Right renal cortex interstitium (tissue), 3 donors: ENCODE data around the gene VILL. TPM values are rescaled to one million over a fixed set of nuclear protein-coding genes. Genes with fewer than 3 reads are reported as not detected.

Source experiments
- DNase-seq, 3 donors: peaks; one replicate each; pipeline ENCODE4 v3.0.0-alpha.2; 2013; ENCODE audit warnings: low read depth in 3 of 3, low spot score in 2 of 3
- polyA plus RNA-seq, 3 donors: library from polyadenylated mRNA; unstranded; fragments of 120-200 nt; gene quantifications; one replicate each; pipeline ENCODE4 v1.2.1, GENCODE V29; 2013; ENCODE audit not compliant: insufficient read length in 3 of 3

The VILL gene
- polyA plus RNA-seq, 3 donors = 9.9 to 11.0 (median 10.0) TPM

DNA sequence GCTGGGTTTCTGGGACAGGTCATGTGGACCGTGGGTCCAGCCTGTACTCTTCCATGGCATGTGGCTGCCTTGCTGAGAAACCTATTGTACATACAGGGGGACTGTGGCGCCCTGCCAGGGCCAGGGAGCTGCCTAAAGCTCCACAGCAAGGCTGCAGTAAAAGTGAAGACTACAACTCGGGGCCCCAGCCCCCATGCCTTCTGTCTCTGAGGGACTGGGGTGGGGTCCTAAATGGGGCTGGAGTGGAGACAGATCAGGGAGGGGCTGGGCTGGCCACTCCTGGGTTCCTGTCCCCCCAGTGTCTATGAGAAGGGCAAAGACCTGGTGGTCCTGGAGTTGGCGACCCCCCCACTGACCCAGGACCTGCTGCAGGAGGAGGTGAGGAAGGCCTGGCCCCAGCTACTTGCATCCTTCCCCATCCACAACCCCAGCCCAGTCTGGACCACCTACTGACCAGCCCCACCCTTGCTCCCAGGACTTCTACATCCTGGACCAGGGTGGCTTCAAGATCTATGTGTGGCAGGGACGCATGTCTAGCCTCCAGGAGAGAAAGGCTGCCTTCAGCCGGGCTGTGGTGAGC lies 7.3 kb downstream of the VILL start:
- no peak for DNase-seq

DNA sequence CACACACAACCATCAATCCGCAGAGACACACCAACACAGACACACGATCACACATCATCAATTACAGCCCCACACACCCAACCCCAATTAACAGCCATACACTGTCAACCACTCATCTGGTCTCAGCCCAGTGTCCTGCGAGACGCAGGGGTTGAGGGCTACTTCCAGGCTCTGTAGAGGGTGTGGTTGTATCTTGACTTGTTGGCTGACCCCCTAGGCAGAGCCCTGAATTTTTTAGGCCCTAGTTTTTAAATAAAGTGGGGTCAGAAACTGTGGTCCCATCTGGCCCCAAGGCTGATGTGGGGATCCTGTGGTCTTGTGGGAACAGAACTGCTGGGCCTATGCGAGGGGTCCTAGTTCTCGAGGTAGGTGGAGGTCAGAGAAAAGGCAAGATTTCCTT lies 9.2 kb downstream of the VILL start:
- DNase-seq = no peak

DNA sequence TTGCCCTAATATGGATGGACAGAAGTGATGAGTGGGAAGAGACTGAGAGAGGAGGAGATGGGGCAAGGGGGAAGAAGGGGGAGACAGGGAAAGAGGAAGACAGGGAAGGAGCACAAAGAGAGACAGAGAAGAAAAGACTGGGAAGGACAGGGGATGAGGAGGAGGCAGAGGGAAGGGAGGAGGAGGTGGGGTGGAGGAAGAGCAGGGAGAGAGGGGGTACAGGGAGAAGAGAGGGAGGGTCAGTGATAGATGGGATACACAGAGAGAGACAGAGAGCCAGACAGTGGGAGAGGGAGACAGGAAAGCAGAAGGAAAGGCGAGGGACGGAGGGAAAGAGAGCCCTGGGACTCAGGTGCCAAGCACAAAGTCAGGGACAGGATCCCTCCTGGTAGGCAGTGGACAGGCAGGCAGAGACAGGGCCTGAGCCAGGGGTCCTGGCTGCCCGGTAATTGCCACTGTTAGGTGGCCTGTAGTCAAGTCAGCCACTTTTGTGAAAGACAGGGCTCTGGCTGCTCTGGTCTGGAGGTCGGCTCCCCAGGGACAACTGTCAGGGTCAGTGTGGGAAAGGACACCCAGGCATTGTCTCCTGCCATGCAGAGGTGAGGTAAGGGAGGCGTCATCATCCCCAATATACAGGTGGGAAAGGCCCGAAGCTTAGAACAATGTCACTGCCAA lies 9.8 kb downstream of the VILL start:
- no peak for DNase-seq

DNA sequence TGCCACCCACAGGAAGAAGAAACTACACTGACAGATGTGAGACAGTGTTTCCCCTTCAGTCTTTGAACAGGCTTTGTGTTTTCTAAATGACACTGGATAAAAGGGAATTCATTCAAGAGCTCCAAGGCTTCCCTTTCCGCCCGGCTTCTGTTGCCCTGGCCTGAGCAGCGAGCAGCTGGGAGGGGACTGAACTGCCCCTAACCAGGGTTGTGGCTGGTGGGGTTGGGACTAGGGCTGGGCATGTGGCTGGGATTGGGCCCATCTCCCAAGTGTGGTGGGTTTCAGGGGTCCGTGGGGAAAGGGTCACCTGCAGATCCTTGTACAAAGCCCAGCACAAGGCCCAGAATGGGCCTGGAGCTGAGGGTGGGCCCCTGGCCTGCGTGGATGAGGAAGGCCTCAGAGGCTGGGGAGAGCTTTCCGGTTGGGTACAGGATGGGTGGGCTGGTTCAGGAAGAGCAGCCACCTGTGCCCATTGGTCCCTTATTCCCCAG lies 10.4 kb downstream of the VILL start:
- DNase-seq = no peak

DNA sequence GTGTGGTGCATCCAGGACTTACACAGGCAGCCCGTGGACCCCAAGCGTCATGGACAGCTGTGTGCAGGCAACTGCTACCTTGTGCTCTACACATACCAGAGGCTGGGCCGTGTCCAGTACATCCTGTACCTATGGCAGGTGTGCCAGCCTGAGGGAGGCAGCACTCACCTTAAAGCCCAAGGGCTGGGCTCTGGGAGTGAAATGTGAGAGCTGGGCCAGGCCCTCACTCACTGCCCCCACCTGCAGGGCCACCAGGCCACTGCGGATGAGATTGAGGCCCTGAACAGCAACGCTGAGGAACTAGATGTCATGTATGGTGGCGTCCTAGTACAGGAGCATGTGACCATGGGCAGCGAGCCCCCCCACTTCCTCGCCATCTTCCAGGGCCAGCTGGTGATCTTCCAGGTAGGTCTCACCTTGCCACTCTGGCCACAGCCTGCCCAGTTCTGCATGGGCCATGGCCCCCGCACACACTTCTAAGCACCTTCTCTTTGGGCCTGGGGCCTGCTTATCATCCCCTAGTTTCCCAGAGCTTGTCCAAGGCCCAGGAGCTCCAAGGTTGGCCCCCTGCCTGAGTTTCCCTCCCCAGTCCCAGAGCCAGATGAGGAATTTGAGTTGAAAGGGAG lies 11.0 kb downstream of the VILL start:
- DNase-seq = no peak

DNA sequence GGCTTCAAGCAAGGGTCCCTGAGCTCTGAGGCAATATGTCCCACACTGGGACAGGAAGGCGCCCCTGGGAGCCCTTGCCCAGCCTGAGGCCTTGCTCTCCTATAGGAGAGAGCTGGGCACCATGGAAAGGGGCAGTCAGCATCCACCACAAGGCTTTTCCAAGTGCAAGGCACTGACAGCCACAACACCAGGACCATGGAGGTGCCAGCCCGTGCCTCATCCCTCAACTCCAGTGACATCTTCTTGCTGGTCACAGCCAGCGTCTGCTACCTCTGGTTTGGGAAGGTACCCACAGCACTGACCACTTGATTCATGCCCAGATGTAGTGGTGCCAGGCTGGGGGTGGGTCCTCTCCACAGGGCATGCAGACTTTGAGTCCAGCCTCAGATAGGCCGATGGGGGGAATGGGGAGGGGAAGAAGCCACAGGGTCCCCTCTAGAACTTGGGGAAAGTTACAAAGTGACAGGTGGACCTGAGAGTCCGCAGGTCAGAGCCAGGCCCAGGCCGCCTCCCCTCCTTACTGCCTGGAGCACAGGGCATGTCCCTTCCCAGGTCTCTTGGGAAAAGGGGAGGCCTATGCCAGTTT lies 11.8 kb downstream of the VILL start:
- no peak for DNase-seq

DNA sequence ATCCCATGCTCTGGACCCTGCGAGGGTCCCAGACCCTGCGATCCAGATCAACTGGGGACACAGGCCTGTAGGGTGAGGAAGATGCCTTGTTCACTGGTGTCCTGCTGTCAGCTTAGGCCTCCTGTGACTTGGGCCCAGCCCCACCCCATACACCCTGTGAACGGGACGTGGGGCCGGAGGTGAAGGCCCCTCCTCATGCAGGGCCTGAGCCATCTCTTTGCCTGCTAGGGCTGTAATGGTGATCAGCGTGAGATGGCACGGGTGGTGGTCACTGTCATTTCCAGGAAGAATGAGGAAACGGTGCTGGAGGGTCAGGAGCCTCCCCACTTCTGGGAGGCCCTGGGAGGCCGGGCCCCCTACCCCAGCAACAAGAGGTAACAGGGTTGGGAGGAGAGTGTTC lies 12.4 kb downstream of the VILL start:
- no peak for DNase-seq

DNA sequence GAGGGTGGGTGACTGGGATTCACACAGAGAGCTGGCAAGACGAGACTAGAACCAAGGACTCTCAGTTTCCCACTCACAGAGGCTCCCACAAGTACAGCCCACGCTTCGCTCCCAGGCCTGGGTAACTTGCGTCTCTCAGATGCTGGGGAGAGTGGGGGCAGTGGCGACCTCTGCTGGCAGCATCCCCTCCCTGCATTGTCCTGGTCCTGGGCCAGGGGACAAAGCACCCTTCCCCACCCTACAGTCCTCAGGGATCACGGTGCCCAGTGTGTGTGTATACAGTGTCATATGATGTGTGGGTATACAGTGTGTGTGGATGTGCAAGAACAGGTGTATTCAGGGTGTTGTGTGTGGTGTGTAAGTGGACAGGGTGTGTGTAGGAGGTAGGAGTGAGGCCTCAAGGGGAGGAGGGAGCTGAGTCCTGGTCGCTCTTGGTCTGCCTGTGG lies 12.8 kb downstream of the VILL start:
- DNase-seq = no peak

DNA sequence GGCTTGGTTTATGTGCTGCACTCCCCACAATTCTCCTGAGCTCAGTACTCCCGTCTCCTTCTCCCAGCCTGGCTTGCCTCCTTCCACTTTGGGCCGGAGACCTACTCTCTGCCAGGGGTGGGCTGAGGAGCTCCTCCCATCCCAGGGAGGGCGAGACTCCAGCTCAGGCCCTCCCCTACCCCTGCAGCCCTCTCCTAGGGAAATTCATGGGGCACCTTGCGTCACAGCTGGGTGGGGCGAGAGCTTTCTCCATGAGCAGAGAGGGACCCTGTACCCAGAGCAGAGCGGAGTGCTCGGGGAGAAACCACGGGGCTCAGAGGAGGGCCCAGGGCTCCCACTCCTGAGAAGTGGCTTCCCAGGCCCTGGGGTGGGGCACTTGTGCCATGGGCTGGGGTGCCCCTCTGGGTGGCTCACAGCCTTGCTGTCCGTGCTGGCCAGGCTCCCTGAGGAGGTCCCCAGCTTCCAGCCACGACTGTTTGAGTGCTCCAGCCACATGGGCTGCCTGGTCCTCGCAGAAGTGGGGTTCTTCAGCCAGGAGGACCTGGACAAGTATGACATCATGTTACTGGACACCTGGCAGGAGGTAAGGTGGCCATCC lies 13.3 kb downstream of the VILL start:
- no peak for DNase-seq

DNA sequence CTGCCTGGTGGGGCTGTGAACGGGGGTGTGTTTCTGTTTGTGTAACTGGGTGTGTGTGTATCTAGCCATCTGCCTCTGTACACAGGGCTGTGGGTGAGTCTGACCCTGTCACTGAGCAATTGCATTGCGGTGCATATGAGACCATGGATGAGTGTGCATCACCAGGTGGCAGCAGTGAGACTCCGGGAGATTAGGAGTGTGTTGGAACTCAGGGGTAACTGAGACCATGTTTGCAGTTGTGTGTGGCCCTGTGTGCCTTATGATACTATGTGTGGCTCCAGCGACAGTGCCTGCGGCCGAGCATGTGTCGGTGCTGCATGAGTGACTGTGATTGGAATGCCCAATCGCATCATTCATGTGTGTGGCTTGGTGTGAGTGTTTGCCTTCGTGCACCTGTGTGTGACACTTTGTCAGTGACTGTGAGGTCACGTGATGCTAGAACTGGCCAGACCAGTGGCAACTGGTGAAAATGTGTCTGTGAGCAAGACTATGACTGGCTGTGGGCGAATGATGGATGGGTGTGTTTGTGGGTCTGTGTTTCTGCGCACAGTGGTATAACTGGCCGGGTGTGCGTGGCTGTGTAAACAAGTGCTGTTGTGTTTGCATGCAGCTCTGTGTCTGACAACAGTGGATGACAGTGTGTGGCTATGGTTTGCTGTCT lies 14.0 kb downstream of the VILL start:
- no peak for DNase-seq

DNA sequence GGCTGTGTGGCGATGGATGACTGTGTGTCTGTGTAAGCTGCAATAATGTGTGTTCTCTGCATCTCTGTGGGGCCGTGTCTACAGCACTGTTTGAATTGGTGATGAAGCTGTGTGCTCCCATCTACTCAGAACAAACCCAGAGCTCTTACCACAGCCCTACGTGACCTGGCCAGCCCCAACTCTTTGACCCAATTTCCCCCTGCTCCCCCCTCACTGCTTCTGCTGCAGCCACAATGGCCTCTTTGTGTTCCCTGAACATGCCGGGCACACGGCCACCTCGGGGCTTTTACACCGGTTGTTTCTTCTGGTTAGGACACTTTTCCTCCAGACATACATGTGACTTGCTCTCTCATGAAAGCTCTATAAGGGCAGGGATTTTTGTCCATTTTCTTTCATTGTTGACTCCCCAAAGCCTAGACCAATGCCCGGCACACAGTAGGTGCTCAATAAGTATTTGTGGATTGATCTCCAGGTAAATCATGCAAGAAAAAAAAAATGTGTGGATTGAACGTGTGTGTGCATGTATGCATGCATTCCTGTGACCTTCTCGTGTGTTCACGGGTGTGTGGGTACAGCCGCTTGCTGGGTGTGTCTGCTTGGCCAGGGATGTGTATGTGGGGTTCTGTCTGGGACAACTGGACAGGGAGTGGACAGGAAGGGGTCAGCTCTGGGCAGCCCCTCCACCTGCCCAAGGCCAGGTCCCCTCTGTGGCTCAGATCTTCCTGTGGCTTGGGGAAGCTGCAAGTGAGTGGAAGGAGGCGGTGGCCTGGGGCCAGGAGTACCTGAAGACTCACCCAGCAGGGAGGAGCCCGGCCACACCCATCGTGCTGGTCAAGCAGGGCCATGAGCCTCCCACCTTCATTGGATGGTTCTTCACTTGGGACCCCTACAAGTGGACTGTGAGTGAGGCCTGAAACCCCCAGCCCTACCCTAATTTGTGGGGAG lies 14.8 kb downstream of the VILL start:
- DNase-seq = no peak

DNA sequence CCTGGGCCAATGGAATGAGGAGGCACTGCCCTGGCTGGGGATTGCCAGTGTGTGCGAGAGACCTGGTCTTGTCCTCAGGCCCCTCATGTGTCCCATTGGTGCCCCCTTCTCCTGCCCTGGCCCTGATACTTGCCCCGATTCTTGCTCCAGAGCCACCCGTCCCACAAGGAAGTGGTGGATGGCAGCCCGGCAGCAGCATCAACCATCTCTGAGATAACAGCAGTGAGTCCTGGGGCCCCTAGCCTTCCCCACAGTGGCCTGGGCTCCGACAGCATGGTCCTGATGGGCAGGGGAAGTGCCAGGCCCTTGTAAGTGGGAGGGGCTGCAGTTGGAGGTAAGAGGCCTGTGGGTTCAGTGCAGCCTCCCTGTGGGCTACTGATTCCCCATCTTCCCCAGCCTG lies 15.4 kb downstream of the VILL start:
- DNase-seq = no peak

DNA sequence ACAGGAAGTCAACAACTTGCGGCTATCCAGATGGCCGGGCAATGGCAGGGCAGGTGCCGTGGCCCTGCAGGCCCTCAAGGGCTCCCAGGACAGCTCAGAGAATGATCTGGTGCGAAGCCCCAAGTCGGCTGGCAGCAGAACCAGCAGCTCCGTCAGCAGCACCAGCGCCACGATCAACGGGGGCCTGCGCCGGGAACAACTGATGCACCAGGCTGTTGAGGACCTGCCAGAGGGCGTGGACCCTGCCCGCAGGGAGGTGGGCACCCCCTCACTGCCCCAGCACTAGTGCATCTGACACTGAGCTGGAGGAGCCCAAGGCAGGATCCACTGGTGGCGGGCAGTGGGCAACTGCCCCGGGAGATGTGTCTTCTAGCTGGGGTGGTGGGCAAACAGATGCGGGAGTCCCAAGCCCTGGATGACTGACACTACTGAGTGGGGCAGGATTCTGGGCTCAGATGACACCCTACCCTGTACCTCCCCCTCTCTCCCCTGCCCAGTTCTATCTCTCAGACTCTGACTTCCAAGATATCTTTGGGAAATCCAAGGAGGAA lies 15.9 kb downstream of the VILL start:
- no peak for DNase-seq

DNA sequence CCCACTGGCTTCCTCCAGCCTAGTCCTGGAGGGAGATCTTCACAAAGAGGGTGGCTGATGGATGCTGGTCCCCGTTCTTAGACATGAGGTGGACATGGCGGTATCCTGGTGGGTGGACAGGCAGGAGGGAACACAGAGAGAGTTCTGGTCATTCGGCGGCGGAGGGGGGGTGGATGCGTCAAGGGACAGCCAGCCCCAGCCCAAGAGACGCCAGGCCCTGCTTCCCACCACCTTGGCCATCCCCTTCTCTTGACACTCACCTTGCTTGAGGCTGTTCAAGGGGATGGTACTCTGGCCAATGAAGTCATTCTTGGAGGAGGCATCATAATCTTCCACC lies 17.1 kb downstream of the VILL start:
- DNase-seq = no peak

DNA sequence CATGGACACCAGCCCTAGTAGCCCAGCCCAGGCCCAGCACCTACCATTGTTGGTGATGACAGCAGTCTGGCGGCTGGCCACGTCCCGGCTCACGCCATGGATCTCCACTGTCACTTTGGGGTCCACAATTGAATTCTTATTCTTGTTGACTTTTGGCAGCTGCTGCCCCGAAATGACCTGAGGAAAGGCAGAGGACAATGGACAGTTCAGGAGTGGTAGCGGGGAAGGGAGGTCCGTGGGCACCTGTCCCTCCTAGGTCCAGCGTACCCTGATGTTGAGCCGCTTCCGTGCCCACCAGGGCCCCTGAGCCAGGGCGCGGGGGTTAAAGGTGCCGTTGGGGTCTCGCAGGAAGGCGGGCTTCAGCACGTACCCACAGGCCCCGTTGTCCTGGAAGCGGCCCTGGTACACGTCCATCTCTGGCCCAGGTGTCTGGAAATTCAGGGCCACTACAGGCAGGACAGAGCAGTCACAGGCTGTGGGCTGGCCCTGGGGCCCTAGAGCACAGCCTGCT lies 17.7 kb downstream of the VILL start:
- no peak for DNase-seq

DNA sequence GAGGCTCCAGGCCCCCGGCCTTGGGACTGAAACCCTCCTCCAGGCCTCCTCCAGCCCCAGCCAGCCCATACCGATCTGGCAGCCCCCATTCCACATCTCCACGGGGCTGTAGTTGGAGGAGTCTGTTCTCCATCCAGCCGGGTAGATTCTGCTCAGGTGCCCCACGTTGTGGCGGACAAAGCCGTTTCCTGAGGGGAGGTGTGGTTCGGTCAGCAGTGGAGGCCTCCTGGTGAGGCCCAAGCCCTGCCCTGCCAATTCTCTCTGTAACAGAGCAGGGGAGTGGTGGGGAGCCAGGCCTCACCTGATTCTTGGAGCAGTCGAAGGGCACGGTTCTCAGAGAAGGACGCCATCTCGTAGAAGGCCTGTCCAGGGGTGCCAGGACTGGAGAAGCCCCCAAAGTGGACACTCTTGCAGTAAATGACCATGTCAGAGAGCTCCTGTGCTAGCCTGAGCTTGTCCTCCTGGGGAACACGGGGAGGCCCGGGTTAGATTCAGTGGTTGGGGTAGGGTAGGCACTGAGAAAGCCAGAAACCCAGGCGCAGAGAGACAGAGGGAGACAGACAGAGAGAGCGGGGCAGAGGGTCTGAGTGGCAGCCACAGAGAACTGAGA lies 18.5 kb downstream of the VILL start:
- DNase-seq = no peak

DNA sequence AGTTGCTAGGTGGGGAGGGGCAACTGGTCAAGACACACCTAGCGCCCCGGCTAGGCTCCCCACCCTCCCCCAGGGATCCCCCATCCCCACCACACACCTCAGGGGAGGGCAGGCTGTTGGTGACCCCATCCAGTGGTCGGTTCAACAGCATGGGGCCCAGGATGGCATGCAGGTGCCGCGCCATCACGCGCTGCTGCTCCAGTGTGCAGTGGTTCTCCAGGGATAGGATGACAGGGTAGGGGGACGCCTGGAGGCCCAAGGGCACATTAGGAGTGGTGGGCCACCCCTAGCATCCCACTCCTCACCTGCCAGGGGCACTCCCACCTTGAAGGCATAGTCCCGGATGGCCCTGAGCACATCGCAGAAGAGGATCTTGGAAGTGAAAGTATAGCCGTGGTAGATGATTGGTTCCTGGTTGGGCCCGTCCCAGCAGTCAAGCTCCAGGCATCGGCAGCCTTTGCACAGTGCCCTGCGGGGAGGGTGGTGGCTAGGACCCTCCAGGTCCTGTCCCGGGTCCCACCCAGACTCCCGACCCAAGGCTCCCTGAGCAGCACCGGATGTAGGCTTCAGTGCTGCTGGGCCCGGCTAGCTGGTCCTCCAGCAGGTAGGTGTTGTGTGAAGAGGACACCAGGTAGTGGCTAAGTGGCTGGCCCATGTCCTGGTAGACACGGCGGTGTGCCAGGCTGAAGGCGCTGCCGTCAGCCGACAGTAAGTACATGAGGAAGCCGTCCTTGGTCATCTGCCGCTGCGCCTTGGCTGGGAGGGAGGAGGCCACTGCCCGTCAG lies 19.4 kb downstream of the VILL start:
- no peak for DNase-seq

DNA sequence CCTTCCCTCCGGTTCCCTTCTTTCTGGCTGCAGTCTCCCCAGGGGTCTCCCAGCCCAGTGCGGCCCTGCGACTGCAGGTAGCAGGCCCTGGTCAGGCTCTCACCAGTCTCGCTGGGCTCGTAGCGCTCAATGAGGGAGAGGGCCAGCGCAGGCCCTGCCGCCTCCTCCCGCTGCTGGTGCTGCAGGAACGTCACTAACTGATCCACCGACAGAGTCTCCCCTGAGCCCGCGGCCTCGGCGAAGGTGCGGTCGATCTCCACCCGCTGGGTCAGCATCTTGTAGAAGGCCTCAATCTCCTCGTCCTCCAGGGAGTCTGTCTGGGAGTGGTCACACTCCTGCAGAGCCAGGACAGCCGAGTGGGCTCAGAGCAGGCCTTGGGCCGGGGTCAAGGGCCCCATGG lies 20.5 kb downstream of the VILL start:
- no peak for DNase-seq
